MCF 10A (cell line): ENCODE data around the gene KLHDC9. TPM values are rescaled to one million over a fixed set of nuclear protein-coding genes. Genes with fewer than 3 reads are reported as not detected.

ENCODE experiments used
- BruUV-seq: library from RNA; stranded (reverse); fragments of 400-500 nt; replicated peaks from 2 replicates; lab custom pipeline; 2021; lab: Mats Ljungman, UMichigan
- CTCF ChIA-PET: fragments of 300-600 bp; sonication (Branson Sonifier 250); formaldehyde crosslinking; extraction: SDS; loops from one replicate; lab custom pipeline; 2021; ENCODE audit warnings: antibody characterized with exemption, inconsistent platforms; lab: Yijun Ruan, JAX
- POLR2A ChIA-PET: fragments of 300-600, 350-650 bp; sonication (Branson Sonifier 250); formaldehyde crosslinking; extraction: SDS; loops from one replicate; lab custom pipeline; 2020; ENCODE audit warnings: antibody characterized with exemption, inconsistent platforms; lab: Yijun Ruan, JAX
- DNase-seq: peaks from one replicate; pipeline ENCODE4 v3.0.0-alpha.2; 2018; ENCODE audit not compliant: unreplicated experiment
- H3K27ac Mint-ChIP-seq: one replicate; pipeline ENCODE4 v1.8.0; 2022; ENCODE audit warnings: mild to moderate bottlenecking, low read depth, mixed read lengths; ENCODE audit not compliant: unreplicated experiment
- H3K27me3 Mint-ChIP-seq: one replicate; pipeline ENCODE4 v1.8.0; 2022; ENCODE audit warnings: mixed read lengths; ENCODE audit not compliant: insufficient read depth, unreplicated experiment
- H3K36me3 Mint-ChIP-seq: one replicate; pipeline ENCODE4 v1.8.0; 2022; ENCODE audit warnings: mild to moderate bottlenecking, moderate library complexity, mixed read lengths; ENCODE audit not compliant: insufficient read depth, unreplicated experiment
- H3K4me1 Mint-ChIP-seq: one replicate; pipeline ENCODE4 v1.8.0; 2022; ENCODE audit warnings: mixed read lengths; ENCODE audit not compliant: insufficient read depth, unreplicated experiment
- H3K4me3 Mint-ChIP-seq: one replicate; pipeline ENCODE4 v1.8.0; 2022; ENCODE audit warnings: mild to moderate bottlenecking, moderate library complexity, mixed read lengths; ENCODE audit not compliant: unreplicated experiment
- H3K9me3 Mint-ChIP-seq: one replicate; pipeline ENCODE4 v1.8.0; 2022; ENCODE audit warnings: mixed read lengths; ENCODE audit not compliant: unreplicated experiment
- intact Hi-C: fragments of 100-400 bp; cut with micrococcal nuclease; formaldehyde crosslinking; loops from 2 replicates; pipeline ENCODE4 v1.14.1; 2022
- total RNA-seq: library from RNA; stranded (reverse); gene quantifications from 2 replicates; pipeline ENCODE4 v1.2.3, GENCODE V29; 2022
- TF ChIP-seq, protein P1 (sequence below): fragments of 200-600 bp; IDR thresholded peaks from one replicate; pipeline ENCODE4 v1.8.0; 2022; ENCODE audit warnings: antibody characterized with exemption, mild to moderate bottlenecking; ENCODE audit not compliant: unreplicated experiment

Gene KLHDC9
- total RNA-seq, 1 experiment from 2014 or later: not detected

DNA sequence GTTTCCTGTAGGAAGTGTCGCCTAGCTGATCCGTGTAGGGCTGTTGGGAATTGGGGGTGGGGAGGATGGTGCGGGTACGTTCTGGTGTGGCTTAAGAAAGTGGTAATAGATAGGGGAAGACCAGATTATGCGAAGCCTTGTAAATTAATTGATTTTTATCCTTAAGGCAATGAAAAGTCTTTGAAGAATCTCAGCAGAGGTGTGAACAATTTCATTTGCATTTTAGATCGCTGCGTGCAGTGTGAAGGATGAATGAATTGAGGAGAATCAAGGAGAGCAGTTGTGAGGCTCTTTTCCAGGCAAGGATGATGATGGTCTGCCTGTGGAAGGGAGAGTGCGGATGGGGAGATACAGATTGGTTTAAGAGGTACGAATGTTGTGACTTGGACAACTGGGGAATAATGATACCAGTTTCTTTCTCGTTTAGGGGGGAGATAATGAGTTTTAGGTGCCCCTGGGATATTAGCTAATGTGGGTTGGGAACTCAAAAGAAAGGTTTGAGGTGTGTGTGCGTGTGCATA, 35.1 kb downstream of the KLHDC9 start:
- DNase-seq: no peak
- Mint-ChIP-seq H3K36me3 (peaks cover 52% of the 10 kb centered on the region), H3K9me3 (no peaks in the 10 kb centered on the region), H3K4me3 (no peak overlapping the region), H3K27me3 (no peaks in the 10 kb centered on the region), H3K4me1 (peaks cover 23% of the 10 kb centered on the region), H3K27ac (no peak overlapping the region)
- intact Hi-C loops: loop anchor here (2.0 to 10.0 kb wide), 2 partner anchors 60 to 88 kb away; partner anchors contain the start of gene USF1
- POLR2A ChIA-PET: interaction anchor here (0.7 to 11.8 kb wide), 38 partner anchors 8 to 1457 kb away, joined by 3 to 210 read pairs (median 5); partner anchors contain the start of genes ADAMTS4, B4GALT3, DUSP12 and F11R
- BruUV-seq: TSS peak; percentile 76
- TF ChIP-seq, protein P1, sequence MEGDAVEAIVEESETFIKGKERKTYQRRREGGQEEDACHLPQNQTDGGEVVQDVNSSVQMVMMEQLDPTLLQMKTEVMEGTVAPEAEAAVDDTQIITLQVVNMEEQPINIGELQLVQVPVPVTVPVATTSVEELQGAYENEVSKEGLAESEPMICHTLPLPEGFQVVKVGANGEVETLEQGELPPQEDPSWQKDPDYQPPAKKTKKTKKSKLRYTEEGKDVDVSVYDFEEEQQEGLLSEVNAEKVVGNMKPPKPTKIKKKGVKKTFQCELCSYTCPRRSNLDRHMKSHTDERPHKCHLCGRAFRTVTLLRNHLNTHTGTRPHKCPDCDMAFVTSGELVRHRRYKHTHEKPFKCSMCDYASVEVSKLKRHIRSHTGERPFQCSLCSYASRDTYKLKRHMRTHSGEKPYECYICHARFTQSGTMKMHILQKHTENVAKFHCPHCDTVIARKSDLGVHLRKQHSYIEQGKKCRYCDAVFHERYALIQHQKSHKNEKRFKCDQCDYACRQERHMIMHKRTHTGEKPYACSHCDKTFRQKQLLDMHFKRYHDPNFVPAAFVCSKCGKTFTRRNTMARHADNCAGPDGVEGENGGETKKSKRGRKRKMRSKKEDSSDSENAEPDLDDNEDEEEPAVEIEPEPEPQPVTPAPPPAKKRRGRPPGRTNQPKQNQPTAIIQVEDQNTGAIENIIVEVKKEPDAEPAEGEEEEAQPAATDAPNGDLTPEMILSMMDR: no peak
- CTCF ChIA-PET: interaction anchor here (0.7 to 2.2 kb wide), 18 partner anchors 11 to 1373 kb away, joined by 3 to 6 read pairs (median 4); partner anchors contain the start of genes NIT1 and PFDN2

DNA sequence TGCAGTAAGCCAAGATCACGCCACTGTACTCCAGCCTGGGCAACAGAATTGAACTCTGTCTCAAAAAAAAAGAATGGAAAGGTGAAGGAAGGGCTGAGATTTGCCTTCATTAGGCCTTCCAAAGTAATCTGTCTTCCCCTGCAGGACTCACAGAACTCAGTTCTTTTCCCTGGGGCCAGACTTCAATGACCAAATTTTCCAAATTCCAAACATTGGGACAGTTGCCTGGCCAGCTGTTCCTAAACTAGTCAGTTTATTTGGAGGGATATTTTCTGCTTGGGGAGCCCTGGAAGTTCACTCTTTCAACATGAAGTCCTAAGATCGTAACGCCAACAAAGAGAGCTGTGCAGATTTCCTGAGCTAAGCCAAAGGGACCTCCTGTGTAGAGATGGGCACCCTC, 39.7 kb downstream of the KLHDC9 start:
- Mint-ChIP-seq H3K27ac (no peak overlapping the region), H3K4me1 (peaks cover 4% of the 10 kb centered on the region), H3K27me3 (no peaks in the 10 kb centered on the region), H3K36me3 (peaks cover 32% of the 10 kb centered on the region), H3K9me3 (no peaks in the 10 kb centered on the region), H3K4me3 (no peak overlapping the region)
- POLR2A ChIA-PET: interaction anchor here (0.8 to 11.8 kb wide), 7 partner anchors 13 to 118 kb away, joined by 3 to 210 read pairs (median 3); partner anchors contain the start of genes F11R, UFC1, USF1 and USP21
- intact Hi-C loops: loop anchor here (10.0 kb wide), 1 partner anchor 93 kb away; the partner anchor contains the start of gene USF1
- DNase-seq: no peak
- BruUV-seq: no TSS peak
- TF ChIP-seq, protein P1: no peak
- CTCF ChIA-PET: interaction anchor here (0.5 to 7.3 kb wide), 23 partner anchors 10 to 464 kb away, joined by 3 to 53 read pairs (median 5); partner anchors contain the start of genes KLHDC9 and PPOX

DNA sequence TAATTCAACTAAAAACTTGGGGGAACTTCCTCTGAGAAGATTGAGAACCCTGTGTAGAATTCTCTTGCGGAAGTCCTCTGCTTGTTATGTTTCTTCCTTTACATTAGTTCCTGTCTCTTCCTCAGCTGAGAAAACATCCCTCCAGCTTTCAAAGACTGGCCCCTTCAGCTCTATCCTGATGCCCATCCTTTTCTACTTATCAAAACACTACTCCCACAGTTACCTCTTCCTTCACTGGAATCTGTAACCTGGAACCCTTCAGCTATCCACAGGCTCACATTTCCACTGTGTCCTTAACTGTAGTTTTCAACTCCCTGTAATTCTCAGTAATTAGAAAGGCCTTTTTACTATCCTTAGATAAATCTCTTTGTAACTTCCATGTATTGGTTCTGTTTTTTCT, 40.3 kb downstream of the KLHDC9 start:
- no peak for DNase-seq
- CTCF ChIA-PET: interaction anchor here (0.6 to 7.3 kb wide), 27 partner anchors 11 to 520 kb away, joined by 3 to 53 read pairs (median 4); partner anchors contain the start of genes KLHDC9 and USF1
- intact Hi-C loops: loop anchor here (10.0 kb wide), 1 partner anchor 94 kb away; the partner anchor contains the start of gene USF1
- Mint-ChIP-seq H3K27ac (no peak overlapping the region), H3K4me3 (no peak overlapping the region), H3K4me1 (peaks cover 4% of the 10 kb centered on the region), H3K9me3 (no peaks in the 10 kb centered on the region), H3K36me3 (peaks cover 36% of the 10 kb centered on the region), H3K27me3 (no peaks in the 10 kb centered on the region)
- POLR2A ChIA-PET: interaction anchor here (0.6 to 11.8 kb wide), 6 partner anchors 9 to 118 kb away, joined by 3 to 210 read pairs (median 3); partner anchors contain the start of genes F11R, UFC1 and USP21
- TF ChIP-seq, protein P1: no peak
- BruUV-seq: no TSS peak

DNA sequence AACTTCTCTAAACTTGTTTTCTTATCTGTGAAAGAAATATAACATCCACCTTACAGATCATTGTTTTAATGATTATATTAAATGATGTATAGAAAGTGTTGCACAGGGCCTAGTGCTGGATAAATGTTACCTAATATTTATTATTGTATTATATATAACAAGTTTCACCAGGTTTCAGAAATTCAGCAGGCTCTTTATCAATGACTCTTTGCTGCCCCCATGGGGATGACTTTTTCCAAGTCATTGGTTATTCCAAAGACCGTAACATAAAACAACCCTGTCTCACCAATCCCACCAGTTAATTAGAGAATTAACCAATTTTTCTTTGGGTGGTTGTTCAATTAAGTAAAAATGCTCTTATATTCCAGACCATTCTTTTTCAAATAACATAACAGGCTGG, 41.6 kb downstream of the KLHDC9 start:
- peak; percentile 77 for DNase-seq
- intact Hi-C loops: loop anchor here (1.0 to 10.0 kb wide), 4 partner anchors 42 to 146 kb away; partner anchors contain the start of gene USF1
- H3K9me3 Mint-ChIP-seq: no peaks in the 10 kb centered on the region
- BruUV-seq: no TSS peak
- POLR2A ChIA-PET: interaction anchor here (0.6 to 11.8 kb wide), 5 partner anchors 9 to 872 kb away, joined by 3 to 210 read pairs (median 3); partner anchors contain the start of genes NIT1, PFDN2 and UFC1
- no peak overlapping the region for H3K27ac Mint-ChIP-seq
- CTCF ChIA-PET: interaction anchor here (0.6 to 7.3 kb wide), 28 partner anchors 10 to 414 kb away, joined by 3 to 53 read pairs (median 6); partner anchors contain the start of genes B4GALT3, KLHDC9, NIT1 and PFDN2
- H3K27me3 Mint-ChIP-seq: no peaks in the 10 kb centered on the region
- TF ChIP-seq, protein P1: peak; percentile 64
- peaks cover 37% of the 10 kb centered on the region for H3K36me3 Mint-ChIP-seq
- no peak overlapping the region for H3K4me3 Mint-ChIP-seq
- H3K4me1 Mint-ChIP-seq: peaks cover 4% of the 10 kb centered on the region
